ENCODE data around the gene SMPD1.

DNA sequence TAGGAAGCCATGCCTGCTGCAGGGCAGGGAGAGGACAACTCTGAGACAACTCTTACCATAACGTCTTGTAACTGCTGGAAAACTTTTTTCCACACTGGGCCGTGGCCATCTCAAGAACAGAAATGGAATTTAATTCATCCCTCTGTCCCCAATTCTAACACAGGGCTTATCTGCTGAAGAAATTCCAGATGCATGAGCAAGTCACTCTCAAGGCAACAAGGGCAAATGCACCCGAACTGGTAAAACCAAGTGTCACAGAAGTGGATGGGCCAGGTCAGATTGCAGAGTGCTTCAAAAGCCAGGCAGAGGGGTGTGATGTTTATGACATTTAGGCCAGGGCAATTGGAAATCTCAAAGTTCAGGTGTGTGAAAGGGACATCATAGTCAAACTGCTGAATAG lies 7.4 kb downstream of the SMPD1 start:
- TF ChIP-seq, protein P1, sequence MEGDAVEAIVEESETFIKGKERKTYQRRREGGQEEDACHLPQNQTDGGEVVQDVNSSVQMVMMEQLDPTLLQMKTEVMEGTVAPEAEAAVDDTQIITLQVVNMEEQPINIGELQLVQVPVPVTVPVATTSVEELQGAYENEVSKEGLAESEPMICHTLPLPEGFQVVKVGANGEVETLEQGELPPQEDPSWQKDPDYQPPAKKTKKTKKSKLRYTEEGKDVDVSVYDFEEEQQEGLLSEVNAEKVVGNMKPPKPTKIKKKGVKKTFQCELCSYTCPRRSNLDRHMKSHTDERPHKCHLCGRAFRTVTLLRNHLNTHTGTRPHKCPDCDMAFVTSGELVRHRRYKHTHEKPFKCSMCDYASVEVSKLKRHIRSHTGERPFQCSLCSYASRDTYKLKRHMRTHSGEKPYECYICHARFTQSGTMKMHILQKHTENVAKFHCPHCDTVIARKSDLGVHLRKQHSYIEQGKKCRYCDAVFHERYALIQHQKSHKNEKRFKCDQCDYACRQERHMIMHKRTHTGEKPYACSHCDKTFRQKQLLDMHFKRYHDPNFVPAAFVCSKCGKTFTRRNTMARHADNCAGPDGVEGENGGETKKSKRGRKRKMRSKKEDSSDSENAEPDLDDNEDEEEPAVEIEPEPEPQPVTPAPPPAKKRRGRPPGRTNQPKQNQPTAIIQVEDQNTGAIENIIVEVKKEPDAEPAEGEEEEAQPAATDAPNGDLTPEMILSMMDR (IDR thresholded peaks at IDR 0.05) = no peak
- no peak for TF ChIP-seq EZH2 (IDR thresholded peaks at IDR 0.05; ENCODE audit: borderline replicate concordance, insufficient read depth, low read depth, low read length, poor library complexity, severe bottlenecking)

All from B cell (primary cell).